Amygdala (tissue), 56 donors: ENCODE results near the gene SOX8.
"Not testable (repeated sequence)": the region's sequence is repeated elsewhere in the genome, so short reads cannot be mapped to it uniquely, and the experiment has no call there.

Source experiments
- DNase-seq, 56 donors: peaks; one replicate each; lab custom pipeline; 2025; lab: John Stamatoyannopoulos, UW

Gene SOX8

GRCh38 chr16:952321-952720, 29.2 kb upstream of the SOX8 start:
- peak in 1 of 56 donors; percentile 19 for DNase-seq

- peak in 5 of 56 donors; percentile 16 to 87 (median 41) for DNase-seq
Observed at GRCh38 chr16:953818-954217, 27.8 kb upstream of the SOX8 start.

- not testable (repeated sequence) for DNase-seq
Observed at GRCh38 chr16:955766-956165, 25.8 kb upstream of the SOX8 start.

GRCh38 chr16:959232-960040, 22.1 kb upstream of the SOX8 start:
- no peak for DNase-seq

- no peak for DNase-seq
Observed at GRCh38 chr16:962366-962765, 19.2 kb upstream of the SOX8 start.

GRCh38 chr16:962901-963814, 18.4 kb upstream of the SOX8 start:
- no peak for DNase-seq

- no peak for DNase-seq
Observed at GRCh38 chr16:963913-964312, 17.7 kb upstream of the SOX8 start.

GRCh38 chr16:964356-965035, 17.1 kb upstream of the SOX8 start:
- DNase-seq = peak in 16 of 56 donors; percentile 18 to 54 (median 39)

GRCh38 chr16:965036-965395, 16.6 kb upstream of the SOX8 start:
- no peak for DNase-seq

GRCh38 chr16:965487-965886, 16.1 kb upstream of the SOX8 start:
- no peak for DNase-seq

GRCh38 chr16:966035-966434, 15.5 kb upstream of the SOX8 start:
- no peak for DNase-seq

GRCh38 chr16:966505-966904, 15.1 kb upstream of the SOX8 start:
- no peak for DNase-seq

- DNase-seq = no peak
Observed at GRCh38 chr16:967077-967541, 14.5 kb upstream of the SOX8 start.

GRCh38 chr16:967546-968295, 13.8 kb upstream of the SOX8 start:
- DNase-seq = no peak

- no peak for DNase-seq
Observed at GRCh38 chr16:968620-969019, 12.9 kb upstream of the SOX8 start.

GRCh38 chr16:969508-970385, 11.8 kb upstream of the SOX8 start:
- DNase-seq = peak in 6 of 56 donors; percentile 24 to 51 (median 36)

- no peak for DNase-seq
Observed at GRCh38 chr16:970386-970765, 11.2 kb upstream of the SOX8 start.

- DNase-seq = peak in 55 of 56 donors; percentile 54 to 98 (median 93)
Observed at GRCh38 chr16:970766-971581, 10.6 kb upstream of the SOX8 start, which contains the start of gene LMF1. Gene LMF1 (minus strand): TSS chr16:970984. CDS start chr16:970980, 4 bp downstream.
